T-helper 2 cell treated with Interferon-gamma antibody and Interleukin-4, amounts not matched to agents 5 μg/mL and 100 μg/mL, for 36 hours (primary cell): ENCODE results near the gene LRRC14B.
"Not testable (repeated sequence)": the region's sequence is repeated elsewhere in the genome, so short reads cannot be mapped to it uniquely, and the experiment has no call there.

ENCODE experiments used
- DNase-seq: peaks from one replicate; pipeline ENCODE4 v3.0.0; 2021; ENCODE audit warnings: low spot score
- H3K27ac Mint-ChIP-seq: one replicate; pipeline ENCODE4 v1.8.0; 2021; ENCODE audit warnings: mild to moderate bottlenecking, mixed read lengths
- H3K27me3 Mint-ChIP-seq: one replicate; pipeline ENCODE4 v1.8.0; 2021; ENCODE audit warnings: low read depth, mixed read lengths
- H3K36me3 Mint-ChIP-seq: one replicate; pipeline ENCODE4 v1.8.0; 2021; ENCODE audit warnings: low read depth, mixed read lengths
- H3K4me1 Mint-ChIP-seq: one replicate; pipeline ENCODE4 v1.8.0; 2021; ENCODE audit warnings: low read depth, mixed read lengths
- H3K4me3 Mint-ChIP-seq: one replicate; pipeline ENCODE4 v1.8.0; 2022; ENCODE audit warnings: mild to moderate bottlenecking, moderate library complexity, mixed read lengths
- H3K9me3 Mint-ChIP-seq: one replicate; pipeline ENCODE4 v1.8.0; 2021; ENCODE audit warnings: mixed read lengths

LRRC14B gene

GRCh38 chr5:188488-189481 is 2.5 kb upstream of the LRRC14B start:
- H3K4me3 Mint-ChIP-seq = no peak overlapping the region
- H3K9me3 Mint-ChIP-seq = no peaks in the 10 kb centered on the region
- peak; percentile 77 for DNase-seq
- no peaks in the 10 kb centered on the region for H3K36me3 Mint-ChIP-seq
- H3K4me1 Mint-ChIP-seq = peaks cover 8% of the 10 kb centered on the region
- no peak overlapping the region for H3K27ac Mint-ChIP-seq
- peaks cover 5% of the 10 kb centered on the region for H3K27me3 Mint-ChIP-seq

DNA sequence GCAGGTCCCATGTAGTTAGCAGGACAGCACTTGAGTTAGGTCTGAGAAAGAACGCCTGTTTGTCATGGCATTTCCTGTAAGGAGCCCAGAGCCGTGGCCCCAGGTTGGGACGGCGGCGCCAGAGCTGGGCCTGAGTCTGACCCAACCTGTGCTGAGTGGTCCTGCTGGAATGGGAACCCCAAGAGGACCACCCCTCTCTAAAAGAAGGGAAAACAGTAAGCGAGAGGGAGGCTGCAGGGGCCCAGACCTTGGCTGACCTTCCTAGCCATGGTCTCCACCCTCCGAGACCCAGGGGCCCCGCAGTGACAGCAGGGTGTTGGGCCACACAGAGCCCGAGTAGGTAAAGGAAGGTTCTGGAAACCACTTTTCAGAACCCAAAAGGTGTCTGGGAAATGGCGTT is 1.8 kb upstream of the LRRC14B start:
- no peak overlapping the region for H3K4me3 Mint-ChIP-seq
- peaks cover 8% of the 10 kb centered on the region for H3K4me1 Mint-ChIP-seq
- no peaks in the 10 kb centered on the region for H3K9me3 Mint-ChIP-seq
- H3K36me3 Mint-ChIP-seq = no peaks in the 10 kb centered on the region
- no peak for DNase-seq
- H3K27ac Mint-ChIP-seq = no peak overlapping the region
- peaks cover 5% of the 10 kb centered on the region for H3K27me3 Mint-ChIP-seq

- Mint-ChIP-seq H3K27me3 (peaks cover 5% of the 10 kb centered on the region), H3K36me3 (no peaks in the 10 kb centered on the region), H3K4me3 (no peak overlapping the region), H3K9me3 (no peaks in the 10 kb centered on the region), H3K27ac (no peak overlapping the region), H3K4me1 (peaks cover 8% of the 10 kb centered on the region)
- DNase-seq = no peak
Measured at GRCh38 chr5:189976-190365, 1.3 kb upstream of the LRRC14B start.

GRCh38 chr5:190366-191035 is 794 bp upstream of the LRRC14B start:
- no peak for DNase-seq
- no peaks in the 10 kb centered on the region for H3K9me3 Mint-ChIP-seq
- peaks cover 5% of the 10 kb centered on the region for H3K27me3 Mint-ChIP-seq
- no peak overlapping the region for H3K4me3 Mint-ChIP-seq
- peaks cover 8% of the 10 kb centered on the region for H3K4me1 Mint-ChIP-seq
- no peak overlapping the region for H3K27ac Mint-ChIP-seq
- H3K36me3 Mint-ChIP-seq = no peaks in the 10 kb centered on the region

GRCh38 chr5:191949-192690 is 825 bp downstream of the LRRC14B start:
- Mint-ChIP-seq H3K27ac (no peak overlapping the region), H3K36me3 (no peaks in the 10 kb centered on the region), H3K4me1 (peaks cover 8% of the 10 kb centered on the region), H3K4me3 (no peak overlapping the region), H3K27me3 (peaks cover 5% of the 10 kb centered on the region), H3K9me3 (no peaks in the 10 kb centered on the region)
- no peak for DNase-seq

DNA sequence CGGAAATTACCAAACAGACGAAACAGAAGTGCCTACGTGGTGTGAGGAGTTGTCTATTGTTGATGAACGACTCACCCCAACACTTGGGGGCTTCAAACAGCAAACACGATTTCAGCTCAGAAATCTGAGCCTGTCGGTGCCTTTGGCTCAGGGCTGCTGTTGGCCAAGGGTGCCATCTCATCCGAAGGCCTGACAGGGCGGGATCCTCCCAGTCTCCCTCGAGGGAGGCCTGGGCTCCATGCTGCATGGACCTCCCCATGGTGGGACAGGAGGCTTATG is 1.3 kb downstream of the LRRC14B start:
- Mint-ChIP-seq H3K9me3 (no peaks in the 10 kb centered on the region), H3K4me3 (no peak overlapping the region), H3K36me3 (no peaks in the 10 kb centered on the region), H3K27ac (no peak overlapping the region), H3K27me3 (peaks cover 5% of the 10 kb centered on the region), H3K4me1 (peaks cover 8% of the 10 kb centered on the region)
- no peak for DNase-seq

GRCh38 chr5:192970-193831 is 1.9 kb downstream of the LRRC14B start:
- Mint-ChIP-seq H3K27me3 (peaks cover 5% of the 10 kb centered on the region), H3K4me1 (peaks cover 7% of the 10 kb centered on the region), H3K27ac (no peak overlapping the region), H3K9me3 (no peaks in the 10 kb centered on the region), H3K36me3 (no peaks in the 10 kb centered on the region), H3K4me3 (no peak overlapping the region)
- DNase-seq = no peak

DNA sequence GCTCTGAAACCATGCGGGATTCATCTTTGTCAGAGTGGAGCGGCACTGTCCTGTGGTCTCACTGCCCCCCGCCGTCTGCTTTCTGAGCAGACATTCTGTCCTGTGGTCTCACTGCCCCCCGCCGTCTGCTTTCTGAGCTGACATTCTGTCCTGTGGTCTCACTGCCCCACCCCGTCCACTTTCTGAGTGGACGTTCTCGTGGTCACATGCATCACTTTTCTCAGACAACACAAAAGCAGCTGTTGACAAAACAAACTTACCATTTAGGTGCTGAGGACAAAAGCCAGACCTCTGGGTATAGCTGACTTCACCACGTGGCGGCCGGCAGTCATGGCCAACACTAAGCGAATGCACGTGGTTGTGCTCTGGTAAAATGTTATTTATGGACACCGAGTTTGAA is 2.8 kb downstream of the LRRC14B start:
- Mint-ChIP-seq H3K9me3 (no peaks in the 10 kb centered on the region), H3K4me3 (no peak overlapping the region), H3K27ac (no peak overlapping the region), H3K27me3 (peaks cover 5% of the 10 kb centered on the region), H3K36me3 (no peaks in the 10 kb centered on the region), H3K4me1 (peaks cover 2% of the 10 kb centered on the region)
- DNase-seq = no peak

- no peaks in the 10 kb centered on the region for H3K9me3 Mint-ChIP-seq
- H3K27me3 Mint-ChIP-seq = peaks cover 5% of the 10 kb centered on the region
- peaks cover 2% of the 10 kb centered on the region for H3K4me1 Mint-ChIP-seq
- no peaks in the 10 kb centered on the region for H3K36me3 Mint-ChIP-seq
- no peak overlapping the region for H3K4me3 Mint-ChIP-seq
- DNase-seq = no peak
- H3K27ac Mint-ChIP-seq = no peak overlapping the region
Measured at GRCh38 chr5:194603-195209, 3.4 kb downstream of the LRRC14B start.

- Mint-ChIP-seq H3K27me3 (no peaks in the 10 kb centered on the region), H3K36me3 (no peaks in the 10 kb centered on the region), H3K4me3 (no peak overlapping the region), H3K4me1 (no peaks in the 10 kb centered on the region), H3K27ac (no peak overlapping the region), H3K9me3 (no peaks in the 10 kb centered on the region)
- no peak for DNase-seq
Measured at GRCh38 chr5:195401-196160, 4.3 kb downstream of the LRRC14B start.

DNA sequence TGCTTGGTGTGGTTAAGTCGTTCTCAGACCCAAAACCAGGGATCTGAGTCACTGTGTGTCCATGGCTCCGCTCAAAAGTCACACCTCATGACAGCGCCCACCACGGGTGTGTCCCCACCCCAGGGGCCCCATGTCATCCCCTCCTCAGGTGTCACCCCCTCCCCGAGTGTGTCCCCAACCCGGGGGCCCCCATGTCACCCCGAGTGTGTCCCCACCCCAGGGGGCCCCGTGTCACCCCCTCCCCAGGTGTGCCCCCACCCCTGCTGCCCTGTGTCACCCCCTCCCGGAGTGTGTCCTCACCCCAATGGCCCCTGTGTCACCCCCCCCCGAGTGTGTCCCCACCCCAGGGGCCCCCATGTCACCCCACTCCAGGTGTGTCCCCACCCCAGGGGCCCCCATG is 5.1 kb downstream of the LRRC14B start:
- H3K4me1 Mint-ChIP-seq = no peaks in the 10 kb centered on the region
- H3K9me3 Mint-ChIP-seq = no peaks in the 10 kb centered on the region
- no peak overlapping the region for H3K4me3 Mint-ChIP-seq
- H3K27ac Mint-ChIP-seq = no peak overlapping the region
- H3K27me3 Mint-ChIP-seq = no peaks in the 10 kb centered on the region
- H3K36me3 Mint-ChIP-seq = no peaks in the 10 kb centered on the region
- DNase-seq = no peak

GRCh38 chr5:197031-197430 is 5.7 kb downstream of the LRRC14B start:
- not testable (repeated sequence) for H3K9me3 Mint-ChIP-seq, H3K27ac Mint-ChIP-seq, H3K4me3 Mint-ChIP-seq, H3K4me1 Mint-ChIP-seq, H3K36me3 Mint-ChIP-seq, H3K27me3 Mint-ChIP-seq, DNase-seq
